ENCODE data around the gene CDH16. TPM values are rescaled to one million over a fixed set of nuclear protein-coding genes. Genes with fewer than 3 reads are reported as not detected.

Gene CDH16
- total and polyA plus RNA-seq, 2 experiments from 2014 or later, result not detected

DNA sequence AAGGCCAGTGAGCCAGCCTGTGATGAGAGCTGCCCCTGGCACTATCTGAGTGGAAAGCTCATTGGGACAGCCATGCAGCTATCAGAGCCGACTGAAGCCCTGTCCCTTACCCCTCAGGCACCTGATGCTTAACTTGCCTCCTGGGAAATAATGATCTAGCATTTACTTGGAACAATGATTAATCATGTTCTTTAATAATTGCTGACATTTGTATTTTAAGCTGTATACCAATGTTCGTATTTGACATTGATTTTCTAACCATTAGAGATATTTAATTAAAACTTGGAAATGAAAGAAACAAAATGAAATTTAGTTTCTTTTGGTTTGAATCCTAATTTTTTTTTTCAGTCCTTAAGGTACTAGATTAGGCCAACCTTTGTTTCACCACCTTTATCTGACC is 27.9 kb downstream of the CDH16 start:
- no peak overlapping the region for H3K4me2 ChIP-seq
- no peaks in the 10 kb centered on the region; the same call in 2 of the 3 replicates for H3K9me3 Mint-ChIP-seq
- TF ChIP-seq CREB1 (CRISPR knock-in tag; IDR thresholded peaks at IDR 0.05; ENCODE audit: low read depth), result no peak
- H3K27me3 Mint-ChIP-seq (ENCODE audit: insufficient read depth, low read depth, poor library complexity), result peaks cover 4% of the 10 kb centered on the region
- no peak overlapping the region for H3K4me3 ChIP-seq
- H3K4me1 Mint-ChIP-seq, result peaks cover 7% of the 10 kb centered on the region; the same call in 1 of the 3 replicates
- H3K27ac ChIP-seq (ENCODE audit: low read depth), result no peak overlapping the region
- no peaks in the 10 kb centered on the region for H3K27me3 ChIP-seq (ENCODE audit: insufficient read depth)
- no peaks in the 10 kb centered on the region; the same call in 1 of the 2 replicates for H3K4me1 ChIP-seq (ENCODE audit: insufficient read depth)
- H3K36me3 ChIP-seq (ENCODE audit: insufficient read depth), result peaks cover 2% of the 10 kb centered on the region; the same call in 1 of the 2 replicates
- 0 out of 2 replicates have a peak, but pooled peaks cover 4% of the 10 kb centered on the region for H3F3A ChIP-seq (replicated peaks; ENCODE audit: low read depth)
- 0 out of 2 replicates have a peak, but pooled peaks cover 10% of the 10 kb centered on the region for H3K79me2 ChIP-seq (replicated peaks; ENCODE audit: insufficient read depth)
- no peak overlapping the region for H3K4me3 Mint-ChIP-seq
- peaks cover 29% of the 10 kb centered on the region for H3K36me3 Mint-ChIP-seq (ENCODE audit: low read depth)
- ATAC-seq, result no peak
- DNase-seq (ENCODE audit: low spot score), result no peak
- H4K20me1 ChIP-seq (replicated peaks; ENCODE audit: insufficient read depth), result peaks cover 2% of the 10 kb centered on the region; the same call in 1 of the 2 replicates
- no peak overlapping the region for H3K27ac Mint-ChIP-seq
- H3K9me2 ChIP-seq (ENCODE audit: insufficient read depth), result no peaks in the 10 kb centered on the region
- no peak overlapping the region for H2AFZ ChIP-seq

DNA sequence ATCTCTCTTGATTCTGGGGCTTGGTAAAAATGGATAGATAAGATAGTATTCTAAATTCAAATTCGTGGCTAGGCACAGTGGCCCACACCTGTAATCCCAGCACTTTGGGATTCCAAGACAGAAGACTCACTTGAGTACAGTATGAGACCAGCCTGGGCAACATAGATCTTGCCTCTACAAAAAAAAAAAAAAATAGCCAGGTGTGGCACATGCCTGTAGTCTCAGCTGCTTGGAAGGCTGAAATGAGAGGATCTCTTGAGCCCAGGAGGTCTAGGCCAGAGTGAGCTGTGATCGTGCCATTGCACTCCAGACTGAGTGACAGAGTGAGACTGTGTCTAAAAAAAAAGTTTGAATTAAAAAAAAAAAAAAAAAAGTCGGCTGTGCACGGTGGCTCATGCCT is 29.1 kb downstream of the CDH16 start:
- Mint-ChIP-seq H3K27ac (no peak overlapping the region), H3K4me1 (peaks cover 7% of the 10 kb centered on the region; the same call in 2 of the 3 replicates)

More for the DNA sequence above, 29.1 kb downstream of the CDH16 start:
- Mint-ChIP-seq H3K9me3 (no peaks in the 10 kb centered on the region; the same call in 2 of the 3 replicates), H3K4me3 (no peak overlapping the region), H3K27me3 (ENCODE audit: insufficient read depth, low read depth, poor library complexity) (peaks cover 2% of the 10 kb centered on the region), H3K36me3 (ENCODE audit: low read depth) (peaks cover 40% of the 10 kb centered on the region)
- ATAC-seq, result no peak
- H3K27ac ChIP-seq (ENCODE audit: low read depth), result no peak overlapping the region
- H3K9me2 ChIP-seq (ENCODE audit: insufficient read depth), result no peaks in the 10 kb centered on the region
- 0 out of 2 replicates have a peak, but pooled peaks cover 10% of the 10 kb centered on the region for H3K79me2 ChIP-seq (replicated peaks; ENCODE audit: insufficient read depth)
- no peak for TF ChIP-seq ZNF331 (CRISPR knock-in tag; IDR thresholded peaks at IDR 0.05; ENCODE audit: low read depth)
- TF ChIP-seq, protein P1, sequence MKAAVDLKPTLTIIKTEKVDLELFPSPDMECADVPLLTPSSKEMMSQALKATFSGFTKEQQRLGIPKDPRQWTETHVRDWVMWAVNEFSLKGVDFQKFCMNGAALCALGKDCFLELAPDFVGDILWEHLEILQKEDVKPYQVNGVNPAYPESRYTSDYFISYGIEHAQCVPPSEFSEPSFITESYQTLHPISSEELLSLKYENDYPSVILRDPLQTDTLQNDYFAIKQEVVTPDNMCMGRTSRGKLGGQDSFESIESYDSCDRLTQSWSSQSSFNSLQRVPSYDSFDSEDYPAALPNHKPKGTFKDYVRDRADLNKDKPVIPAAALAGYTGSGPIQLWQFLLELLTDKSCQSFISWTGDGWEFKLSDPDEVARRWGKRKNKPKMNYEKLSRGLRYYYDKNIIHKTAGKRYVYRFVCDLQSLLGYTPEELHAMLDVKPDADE (IDR thresholded peaks at IDR 0.05), result no peak
- no peak for TF ChIP-seq ZNF114 (CRISPR knock-in tag; IDR thresholded peaks at IDR 0.05)
- no peak for TF ChIP-seq POLR2AphosphoS5 (IDR thresholded peaks at IDR 0.05; ENCODE audit: low read depth)
- TF ChIP-seq, protein P2, sequence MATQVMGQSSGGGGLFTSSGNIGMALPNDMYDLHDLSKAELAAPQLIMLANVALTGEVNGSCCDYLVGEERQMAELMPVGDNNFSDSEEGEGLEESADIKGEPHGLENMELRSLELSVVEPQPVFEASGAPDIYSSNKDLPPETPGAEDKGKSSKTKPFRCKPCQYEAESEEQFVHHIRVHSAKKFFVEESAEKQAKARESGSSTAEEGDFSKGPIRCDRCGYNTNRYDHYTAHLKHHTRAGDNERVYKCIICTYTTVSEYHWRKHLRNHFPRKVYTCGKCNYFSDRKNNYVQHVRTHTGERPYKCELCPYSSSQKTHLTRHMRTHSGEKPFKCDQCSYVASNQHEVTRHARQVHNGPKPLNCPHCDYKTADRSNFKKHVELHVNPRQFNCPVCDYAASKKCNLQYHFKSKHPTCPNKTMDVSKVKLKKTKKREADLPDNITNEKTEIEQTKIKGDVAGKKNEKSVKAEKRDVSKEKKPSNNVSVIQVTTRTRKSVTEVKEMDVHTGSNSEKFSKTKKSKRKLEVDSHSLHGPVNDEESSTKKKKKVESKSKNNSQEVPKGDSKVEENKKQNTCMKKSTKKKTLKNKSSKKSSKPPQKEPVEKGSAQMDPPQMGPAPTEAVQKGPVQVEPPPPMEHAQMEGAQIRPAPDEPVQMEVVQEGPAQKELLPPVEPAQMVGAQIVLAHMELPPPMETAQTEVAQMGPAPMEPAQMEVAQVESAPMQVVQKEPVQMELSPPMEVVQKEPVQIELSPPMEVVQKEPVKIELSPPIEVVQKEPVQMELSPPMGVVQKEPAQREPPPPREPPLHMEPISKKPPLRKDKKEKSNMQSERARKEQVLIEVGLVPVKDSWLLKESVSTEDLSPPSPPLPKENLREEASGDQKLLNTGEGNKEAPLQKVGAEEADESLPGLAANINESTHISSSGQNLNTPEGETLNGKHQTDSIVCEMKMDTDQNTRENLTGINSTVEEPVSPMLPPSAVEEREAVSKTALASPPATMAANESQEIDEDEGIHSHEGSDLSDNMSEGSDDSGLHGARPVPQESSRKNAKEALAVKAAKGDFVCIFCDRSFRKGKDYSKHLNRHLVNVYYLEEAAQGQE (IDR thresholded peaks at IDR 0.05; ENCODE audit: unreplicated experiment), result no peak
- no peak for TF ChIP-seq EZH2 (IDR thresholded peaks at IDR 0.05; ENCODE audit: low read depth, unreplicated experiment)
- no peak for TF ChIP-seq STAT1 (IDR thresholded peaks at IDR 0.05; ENCODE audit: unreplicated experiment)
- TF ChIP-seq EZH2phosphoT487 (IDR thresholded peaks at IDR 0.05; ENCODE audit: unreplicated experiment), result no peak
- TF ChIP-seq, protein P3, sequence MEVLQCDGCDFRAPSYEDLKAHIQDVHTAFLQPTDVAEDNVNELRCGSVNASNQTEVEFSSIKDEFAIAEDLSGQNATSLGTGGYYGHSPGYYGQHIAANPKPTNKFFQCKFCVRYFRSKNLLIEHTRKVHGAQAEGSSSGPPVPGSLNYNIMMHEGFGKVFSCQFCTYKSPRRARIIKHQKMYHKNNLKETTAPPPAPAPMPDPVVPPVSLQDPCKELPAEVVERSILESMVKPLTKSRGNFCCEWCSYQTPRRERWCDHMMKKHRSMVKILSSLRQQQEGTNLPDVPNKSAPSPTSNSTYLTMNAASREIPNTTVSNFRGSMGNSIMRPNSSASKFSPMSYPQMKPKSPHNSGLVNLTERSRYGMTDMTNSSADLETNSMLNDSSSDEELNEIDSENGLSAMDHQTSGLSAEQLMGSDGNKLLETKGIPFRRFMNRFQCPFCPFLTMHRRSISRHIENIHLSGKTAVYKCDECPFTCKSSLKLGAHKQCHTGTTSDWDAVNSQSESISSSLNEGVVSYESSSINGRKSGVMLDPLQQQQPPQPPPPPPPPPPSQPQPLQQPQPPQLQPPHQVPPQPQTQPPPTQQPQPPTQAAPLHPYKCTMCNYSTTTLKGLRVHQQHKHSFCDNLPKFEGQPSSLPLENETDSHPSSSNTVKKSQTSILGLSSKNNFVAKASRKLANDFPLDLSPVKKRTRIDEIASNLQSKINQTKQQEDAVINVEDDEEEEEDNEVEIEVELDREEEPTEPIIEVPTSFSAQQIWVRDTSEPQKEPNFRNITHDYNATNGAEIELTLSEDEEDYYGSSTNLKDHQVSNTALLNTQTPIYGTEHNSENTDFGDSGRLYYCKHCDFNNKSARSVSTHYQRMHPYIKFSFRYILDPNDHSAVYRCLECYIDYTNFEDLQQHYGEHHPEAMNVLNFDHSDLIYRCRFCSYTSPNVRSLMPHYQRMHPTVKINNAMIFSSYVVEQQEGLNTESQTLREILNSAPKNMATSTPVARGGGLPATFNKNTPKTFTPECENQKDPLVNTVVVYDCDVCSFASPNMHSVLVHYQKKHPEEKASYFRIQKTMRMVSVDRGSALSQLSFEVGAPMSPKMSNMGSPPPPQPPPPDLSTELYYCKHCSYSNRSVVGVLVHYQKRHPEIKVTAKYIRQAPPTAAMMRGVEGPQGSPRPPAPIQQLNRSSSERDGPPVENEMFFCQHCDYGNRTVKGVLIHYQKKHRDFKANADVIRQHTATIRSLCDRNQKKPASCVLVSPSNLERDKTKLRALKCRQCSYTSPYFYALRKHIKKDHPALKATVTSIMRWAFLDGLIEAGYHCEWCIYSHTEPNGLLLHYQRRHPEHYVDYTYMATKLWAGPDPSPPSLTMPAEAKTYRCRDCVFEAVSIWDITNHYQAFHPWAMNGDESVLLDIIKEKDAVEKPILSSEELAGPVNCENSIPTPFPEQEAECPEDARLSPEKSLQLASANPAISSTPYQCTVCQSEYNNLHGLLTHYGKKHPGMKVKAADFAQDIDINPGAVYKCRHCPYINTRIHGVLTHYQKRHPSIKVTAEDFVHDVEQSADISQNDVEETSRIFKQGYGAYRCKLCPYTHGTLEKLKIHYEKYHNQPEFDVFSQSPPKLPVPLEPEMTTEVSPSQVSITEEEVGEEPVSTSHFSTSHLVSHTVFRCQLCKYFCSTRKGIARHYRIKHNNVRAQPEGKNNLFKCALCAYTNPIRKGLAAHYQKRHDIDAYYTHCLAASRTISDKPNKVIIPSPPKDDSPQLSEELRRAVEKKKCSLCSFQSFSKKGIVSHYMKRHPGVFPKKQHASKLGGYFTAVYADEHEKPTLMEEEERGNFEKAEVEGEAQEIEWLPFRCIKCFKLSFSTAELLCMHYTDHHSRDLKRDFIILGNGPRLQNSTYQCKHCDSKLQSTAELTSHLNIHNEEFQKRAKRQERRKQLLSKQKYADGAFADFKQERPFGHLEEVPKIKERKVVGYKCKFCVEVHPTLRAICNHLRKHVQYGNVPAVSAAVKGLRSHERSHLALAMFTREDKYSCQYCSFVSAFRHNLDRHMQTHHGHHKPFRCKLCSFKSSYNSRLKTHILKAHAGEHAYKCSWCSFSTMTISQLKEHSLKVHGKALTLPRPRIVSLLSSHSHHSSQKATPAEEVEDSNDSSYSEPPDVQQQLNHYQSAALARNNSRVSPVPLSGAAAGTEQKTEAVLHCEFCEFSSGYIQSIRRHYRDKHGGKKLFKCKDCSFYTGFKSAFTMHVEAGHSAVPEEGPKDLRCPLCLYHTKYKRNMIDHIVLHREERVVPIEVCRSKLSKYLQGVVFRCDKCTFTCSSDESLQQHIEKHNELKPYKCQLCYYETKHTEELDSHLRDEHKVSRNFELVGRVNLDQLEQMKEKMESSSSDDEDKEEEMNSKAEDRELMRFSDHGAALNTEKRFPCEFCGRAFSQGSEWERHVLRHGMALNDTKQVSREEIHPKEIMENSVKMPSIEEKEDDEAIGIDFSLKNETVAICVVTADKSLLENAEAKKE (CRISPR knock-in tag; IDR thresholded peaks at IDR 0.05), result no peak
- TF ChIP-seq CREB1 (CRISPR knock-in tag; IDR thresholded peaks at IDR 0.05; ENCODE audit: low read depth), result no peak
- H3K4me1 ChIP-seq (ENCODE audit: insufficient read depth), result no peaks in the 10 kb centered on the region; the same call in 1 of the 2 replicates
- H3F3A ChIP-seq (replicated peaks; ENCODE audit: low read depth), result 0 out of 2 replicates have a peak, but pooled peaks cover 1% of the 10 kb centered on the region
- no peak overlapping the region for H3K4me3 ChIP-seq
- no peak overlapping the region for H3K4me2 ChIP-seq
- peaks cover 6% of the 10 kb centered on the region; the same call in 1 of the 2 replicates for H4K20me1 ChIP-seq (replicated peaks; ENCODE audit: insufficient read depth)
- no peak for DNase-seq (ENCODE audit: low spot score)
- H2AFZ ChIP-seq, result no peak overlapping the region
- no peaks in the 10 kb centered on the region for H3K27me3 ChIP-seq (ENCODE audit: insufficient read depth)
- peaks cover 8% of the 10 kb centered on the region; the same call in 1 of the 2 replicates for H3K36me3 ChIP-seq (ENCODE audit: insufficient read depth)

Measured in GM23338 (cell line).